Psoas muscle (tissue), 8 donors: ENCODE results near the gene RAPSN. TPM values are rescaled to one million over a fixed set of nuclear protein-coding genes. Genes with fewer than 3 reads are reported as not detected.

Experiments
- ATAC-seq, 4 donors: fragments of 200-7000 bp; cut with Tn5 transposase; one replicate each; pipeline ENCODE4 v1.9.1; 2020; ENCODE audit warnings: moderate library complexity in 3 of 4, mild to moderate bottlenecking in 2 of 4
- DNase-seq, 2 donors: peaks; one replicate each; pipeline ENCODE4 v3.0.0-alpha.2; 2020
- H3K27ac ChIP-seq: fragments of 200-600 bp; one replicate; pipeline ENCODE4 v1.8.0; 2022
- H3K27me3 ChIP-seq, 3 donors: fragments of 200-600 bp in 1 of 3; one replicate each; pipeline versions ENCODE4 v1.6.1 to v1.8.0; 2013 to 2022; ENCODE audit warnings: low read length in 2 of 3, mild to moderate bottlenecking in 2 of 3, moderate library complexity in 1 of 3; ENCODE audit not compliant: insufficient read depth in 3 of 3
- H3K36me3 ChIP-seq, 2 donors: fragments of 200-600 bp in 1 of 2; one replicate each; pipeline versions ENCODE4 v1.6.1 to v1.8.0; 2013 to 2022; ENCODE audit warnings: low read depth in 1 of 2, mild to moderate bottlenecking in 1 of 2, moderate library complexity in 1 of 2; ENCODE audit not compliant: insufficient read depth in 1 of 2
- H3K4me1 ChIP-seq: fragments of 200-600 bp; one replicate; pipeline ENCODE4 v1.8.0; 2022
- H3K4me3 ChIP-seq: fragments of 200-600 bp; one replicate; pipeline ENCODE4 v1.8.0; 2022; ENCODE audit warnings: mild to moderate bottlenecking
- H3K9me3 ChIP-seq: fragments of 200-600 bp; one replicate; pipeline ENCODE4 v1.8.0; 2022
- WGBS, 3 donors: extraction: QIAGEN DNeasy Blood & Tissue Kit; methylation state at CpG; one replicate each; pipeline versions ENCODE4 v1.1.6 to v1.1.7; 2013; 5-methylcytosine and 5-hydroxymethylcytosine counted together
- intact Hi-C, 2 donors: fragments of 100-400 bp; cut with DNase I; formaldehyde crosslinking; loops; one replicate each; pipeline versions ENCODE4 v1.11.0 to v1.14.2; 2022
- polyA plus RNA-seq, 3 donors: library from polyadenylated mRNA; stranded (reverse); fragments of 200-250 nt; gene quantifications; one replicate each; pipeline ENCODE4 v1.2.3, GENCODE V29; 2013
- total RNA-seq, 4 donors: library from RNA; stranded (reverse); fragmentation: NEBNext Ultra II Directional in 2 of 4; extraction: Animal tissue kit (Norgen Biotek cat#: 25700) in 2 of 4; gene quantifications; one replicate each; pipeline versions ENCODE4 v1.2.1 to v1.2.4, GENCODE V29; 2021 to 2023
- TF ChIP-seq, protein P1 (sequence below): fragments of 200-600 bp; IDR thresholded peaks from one replicate; pipeline ENCODE4 v1.8.0; 2022; ENCODE audit warnings: antibody characterized with exemption
- donor health status: healthy with polysubstance abuse.
- donor health status: DM: no; HTN: no; CAD: no; lungs with moderate emphysema.
- donor health status: Bipolar disorder and iron deficiency.
- donor health status: healthy.
- donor health status: DM: yes; HTN: yes; CAD: no.
- donor health status: DM: no; HTN: no; CAD: no.
- donor health status: DM: no; HTN: no; CAD: no.
- donor health status: DM: yes; HTN: yes; CAD: no.

The RAPSN gene
- total and polyA plus RNA-seq, 7 donors, result 37.6 to 90.6 (median 58.7) TPM

DNA sequence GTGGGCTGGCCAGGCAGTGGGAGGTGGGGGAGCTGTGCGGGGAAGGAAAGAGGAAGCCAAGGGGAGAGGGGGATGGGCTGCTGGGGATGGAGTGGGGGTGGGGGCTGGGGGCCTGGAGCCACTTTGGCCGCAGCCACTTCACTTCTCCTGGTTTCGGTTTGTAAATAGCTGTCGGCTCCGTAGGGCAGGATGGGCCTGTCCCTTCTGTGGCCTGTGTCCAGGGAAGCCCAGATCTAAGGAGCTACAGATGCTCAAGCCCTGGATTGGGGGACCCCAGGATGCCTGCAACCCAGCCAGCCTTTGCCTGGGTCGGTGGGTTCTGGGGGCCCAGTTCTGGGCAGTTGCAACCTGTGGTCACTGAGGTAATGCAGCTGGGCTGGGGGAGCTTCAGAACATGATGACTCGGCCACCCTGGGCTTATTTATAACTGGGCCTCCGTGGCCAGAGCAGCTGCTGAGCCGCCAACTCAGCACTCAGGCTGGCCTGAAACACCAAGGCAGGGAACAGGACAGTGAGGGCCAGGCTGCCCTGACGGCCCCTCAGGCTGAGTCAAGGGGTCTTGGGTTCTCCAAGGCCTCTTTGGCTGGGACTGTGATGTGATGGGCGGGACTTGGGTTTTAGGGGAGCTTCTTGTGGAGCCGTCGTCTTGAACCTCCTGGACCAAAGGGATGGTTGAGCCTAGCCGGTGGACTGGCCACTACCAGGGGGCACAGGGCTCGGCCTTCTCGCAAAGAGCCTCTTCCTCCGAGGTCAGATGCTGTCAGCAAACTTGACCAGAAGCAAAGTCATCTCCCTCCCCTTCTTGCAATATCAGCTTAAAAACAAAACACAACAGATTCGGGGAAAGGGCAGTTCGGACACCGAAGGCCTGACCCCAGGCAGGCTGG, 55.5 kb downstream of the RAPSN start:
- Histone ChIP-seq H3K27me3 (no peaks in the 10 kb centered on the region), H3K4me3 (peak overlapping the region; percentile 30)

DNA sequence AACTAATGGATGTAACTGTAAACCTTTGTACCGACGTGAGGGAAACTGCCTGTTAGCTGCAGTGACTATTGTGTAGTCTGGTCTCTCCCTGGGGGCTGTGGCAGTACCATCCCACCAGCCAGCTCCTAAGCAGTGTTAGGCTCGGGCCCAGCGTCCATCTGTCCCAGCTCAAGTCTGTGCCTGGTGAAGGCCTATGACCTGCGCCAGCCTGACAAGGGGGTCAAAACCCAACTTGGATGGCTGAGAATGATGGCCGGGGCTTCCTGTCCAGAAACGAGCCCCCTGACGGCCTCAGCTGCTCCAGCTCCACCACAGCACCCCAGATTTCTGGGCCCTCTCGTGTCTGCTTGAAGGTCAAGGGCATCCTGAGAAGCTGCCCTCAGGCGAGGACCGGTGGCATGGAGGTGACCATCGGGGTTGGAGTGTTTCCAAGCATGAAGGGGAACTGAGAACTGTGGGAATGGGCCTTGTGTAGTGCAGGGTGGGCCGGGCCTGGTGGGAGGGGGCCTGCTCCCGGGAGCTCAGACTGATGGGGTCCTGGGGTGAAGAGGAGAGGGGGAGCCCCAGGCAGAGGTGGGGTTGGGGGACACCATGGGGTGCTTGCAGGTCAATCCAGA, 56.3 kb downstream of the RAPSN start:
- 86 to 90% (median 89%) methylated on average over 13 to 14 of the region's 14 CpGs for WGBS, 3 donors

More for the DNA sequence above, 55.5 kb downstream of the RAPSN start:
- 61 to 64% (median 62%) methylated on average over 20 of the region's 20 CpGs for WGBS, 3 donors
- DNase-seq (peak; percentile 58 to 81), ATAC-seq (peak; percentile 74 to 93 (median 92))
- peaks cover 10% of the 10 kb centered on the region for H3K4me1 ChIP-seq
- H3K9me3 ChIP-seq, result no peaks in the 10 kb centered on the region
- peak overlapping the region; percentile 77 for H3K27ac ChIP-seq
- TF ChIP-seq, protein P1, sequence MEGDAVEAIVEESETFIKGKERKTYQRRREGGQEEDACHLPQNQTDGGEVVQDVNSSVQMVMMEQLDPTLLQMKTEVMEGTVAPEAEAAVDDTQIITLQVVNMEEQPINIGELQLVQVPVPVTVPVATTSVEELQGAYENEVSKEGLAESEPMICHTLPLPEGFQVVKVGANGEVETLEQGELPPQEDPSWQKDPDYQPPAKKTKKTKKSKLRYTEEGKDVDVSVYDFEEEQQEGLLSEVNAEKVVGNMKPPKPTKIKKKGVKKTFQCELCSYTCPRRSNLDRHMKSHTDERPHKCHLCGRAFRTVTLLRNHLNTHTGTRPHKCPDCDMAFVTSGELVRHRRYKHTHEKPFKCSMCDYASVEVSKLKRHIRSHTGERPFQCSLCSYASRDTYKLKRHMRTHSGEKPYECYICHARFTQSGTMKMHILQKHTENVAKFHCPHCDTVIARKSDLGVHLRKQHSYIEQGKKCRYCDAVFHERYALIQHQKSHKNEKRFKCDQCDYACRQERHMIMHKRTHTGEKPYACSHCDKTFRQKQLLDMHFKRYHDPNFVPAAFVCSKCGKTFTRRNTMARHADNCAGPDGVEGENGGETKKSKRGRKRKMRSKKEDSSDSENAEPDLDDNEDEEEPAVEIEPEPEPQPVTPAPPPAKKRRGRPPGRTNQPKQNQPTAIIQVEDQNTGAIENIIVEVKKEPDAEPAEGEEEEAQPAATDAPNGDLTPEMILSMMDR, result no peak
- intact Hi-C loops, result no loop called here
- no peaks in the 10 kb centered on the region for H3K36me3 ChIP-seq

DNA sequence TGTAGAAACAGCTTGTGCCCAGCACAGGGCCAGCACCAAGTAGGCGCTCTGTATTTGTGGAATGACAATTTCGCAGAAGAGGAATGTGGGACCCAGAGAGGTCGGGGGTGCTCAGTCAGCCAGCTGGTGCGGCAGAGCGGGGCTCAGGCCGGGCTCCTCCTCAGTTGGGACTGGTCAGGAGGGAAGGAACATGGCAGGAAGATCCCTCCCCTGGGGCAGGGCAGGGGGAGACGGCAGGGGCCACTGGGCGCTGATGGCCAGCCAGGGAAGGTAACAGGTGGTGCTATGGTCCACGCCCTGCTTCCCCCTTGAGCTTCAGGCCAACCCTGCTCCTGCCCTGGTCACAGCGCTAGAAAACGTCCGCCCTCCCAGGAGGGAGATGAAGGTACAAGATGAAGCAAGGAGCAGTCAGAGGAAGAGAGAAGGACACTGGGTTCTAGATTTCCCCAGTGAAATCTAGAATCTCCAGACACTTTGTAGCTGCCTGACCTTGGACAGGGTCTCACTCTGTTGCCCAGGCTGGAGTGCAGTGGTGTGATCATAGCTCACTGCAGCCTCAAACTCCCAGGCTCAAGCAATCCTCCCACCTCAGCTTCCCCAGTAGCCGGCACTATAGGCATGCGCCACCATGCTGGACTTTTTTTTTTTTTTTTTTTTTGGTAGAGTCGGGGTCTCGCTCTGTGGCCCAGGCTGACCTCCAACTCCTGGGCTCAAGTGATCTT, 57.1 kb downstream of the RAPSN start:
- intact Hi-C loops, result no loop called here
- H3K4me3 ChIP-seq, result no peak overlapping the region
- WGBS, 3 donors, result 87 to 89% (median 87%) methylated on average over 15 to 16 of the region's 16 CpGs
- H3K4me1 ChIP-seq, result peaks cover 10% of the 10 kb centered on the region
- H3K27me3 ChIP-seq, result no peaks in the 10 kb centered on the region
- H3K27ac ChIP-seq, result peak overlapping the region; percentile 30
- no peaks in the 10 kb centered on the region for H3K9me3 ChIP-seq
- ATAC-seq (no peak), DNase-seq (no peak)
- TF ChIP-seq, protein P1, result no peak
- no peaks in the 10 kb centered on the region for H3K36me3 ChIP-seq

More for the DNA sequence above, 56.3 kb downstream of the RAPSN start:
- no peak for ATAC-seq
- Histone ChIP-seq H3K4me3 (no peak overlapping the region), H3K27me3 (no peaks in the 10 kb centered on the region), H3K9me3 (no peaks in the 10 kb centered on the region), H3K27ac (peak overlapping the region; percentile 30), H3K36me3 (no peaks in the 10 kb centered on the region), H3K4me1 (peaks cover 10% of the 10 kb centered on the region)
- no peak for DNase-seq
- TF ChIP-seq, protein P1, result no peak
- intact Hi-C loops, result no loop called here

DNA sequence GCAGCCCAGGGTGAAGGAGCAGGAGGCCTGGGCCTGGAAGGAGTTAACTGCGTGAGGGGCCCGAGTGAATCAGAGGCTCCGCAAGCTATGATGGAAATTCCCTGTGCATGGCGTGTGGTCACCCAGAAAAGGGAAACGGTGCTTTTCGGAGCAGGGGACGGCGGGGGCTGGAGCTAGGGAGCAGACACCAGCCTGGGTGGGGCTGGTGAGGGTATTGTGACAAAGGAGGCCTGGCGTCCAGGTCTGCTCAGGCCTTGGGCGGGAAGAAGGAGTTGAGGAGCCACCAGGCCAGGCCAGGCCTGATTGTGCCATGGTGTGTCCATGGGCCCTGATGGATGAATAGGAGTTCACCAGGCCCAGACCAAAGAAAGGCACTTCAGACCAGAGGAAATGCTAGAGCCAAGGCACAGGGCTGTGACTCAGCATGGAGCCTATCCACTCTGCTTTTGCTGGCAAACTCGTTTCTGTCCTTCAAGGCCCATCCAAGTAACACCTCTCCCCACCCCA, 57.8 kb downstream of the RAPSN start:
- H3K4me1 ChIP-seq, result peaks cover 10% of the 10 kb centered on the region
- H3K9me3 ChIP-seq, result no peaks in the 10 kb centered on the region
- ATAC-seq (no peak), DNase-seq (no peak)
- intact Hi-C loops, result no loop called here
- TF ChIP-seq, protein P1, result no peak
- WGBS, 3 donors, result 89 to 91% (median 90%) methylated on average over 11 of the region's 11 CpGs
- H3K36me3 ChIP-seq, result no peaks in the 10 kb centered on the region
- H3K27ac ChIP-seq, result no peak overlapping the region
- H3K27me3 ChIP-seq, result no peaks in the 10 kb centered on the region
- no peak overlapping the region for H3K4me3 ChIP-seq
